ENCODE measurements around the gene HSD17B3. TPM values are rescaled to one million over a fixed set of nuclear protein-coding genes. Genes with fewer than 3 reads are reported as not detected.

Gene HSD17B3
- total RNA-seq, 1 donor from 2014 or later = not detected

GRCh38 chr9:96209407-96210271, 92.3 kb downstream of the HSD17B3 start:
- TF ChIP-seq CTCF (IDR thresholded peaks at IDR 0.05; ENCODE audit: insufficient read depth, low read length, poor library complexity, severe bottlenecking) = no peak
- H3K4me3 ChIP-seq (ENCODE audit: low read depth, low read length) = no peak overlapping the region
- DNase-seq (ENCODE audit: low read depth) = no peak

GRCh38 chr9:96206156-96206751, 95.7 kb downstream of the HSD17B3 start:
- TF ChIP-seq CTCF (IDR thresholded peaks at IDR 0.05; ENCODE audit: insufficient read depth, low read length, poor library complexity, severe bottlenecking) = no peak
- Histone ChIP-seq H3K27me3 (ENCODE audit: control insufficient read depth, insufficient read depth, low read length) (no peaks in the 10 kb centered on the region), H3K4me3 (ENCODE audit: low read depth, low read length) (no peak overlapping the region), H3K36me3 (ENCODE audit: control insufficient read depth, insufficient read depth, low read length) (no peaks in the 10 kb centered on the region)
- no peak for DNase-seq (ENCODE audit: low read depth)

More at GRCh38 chr9:96209407-96210271, 92.3 kb downstream of the HSD17B3 start:
- Histone ChIP-seq H3K27me3 (ENCODE audit: control insufficient read depth, insufficient read depth, low read length) (peaks cover under 1% of the 10 kb centered on the region), H3K36me3 (ENCODE audit: control insufficient read depth, insufficient read depth, low read length) (no peaks in the 10 kb centered on the region)

GRCh38 chr9:96204853-96205252, 97.1 kb downstream of the HSD17B3 start:
- no peak for DNase-seq (ENCODE audit: low read depth)
- TF ChIP-seq CTCF (IDR thresholded peaks at IDR 0.05; ENCODE audit: insufficient read depth, low read length, poor library complexity, severe bottlenecking) = no peak
- Histone ChIP-seq H3K36me3 (ENCODE audit: control insufficient read depth, insufficient read depth, low read length) (no peaks in the 10 kb centered on the region), H3K4me3 (ENCODE audit: low read depth, low read length) (no peak overlapping the region), H3K27me3 (ENCODE audit: control insufficient read depth, insufficient read depth, low read length) (no peaks in the 10 kb centered on the region)

- DNase-seq (ENCODE audit: low read depth) = no peak
- Histone ChIP-seq H3K36me3 (ENCODE audit: control insufficient read depth, insufficient read depth, low read length) (no peaks in the 10 kb centered on the region), H3K4me3 (ENCODE audit: low read depth, low read length) (no peak overlapping the region), H3K27me3 (ENCODE audit: control insufficient read depth, insufficient read depth, low read length) (no peaks in the 10 kb centered on the region)
- no peak for TF ChIP-seq CTCF (IDR thresholded peaks at IDR 0.05; ENCODE audit: insufficient read depth, low read length, poor library complexity, severe bottlenecking)
Observed at GRCh38 chr9:96203867-96204501, 98.0 kb downstream of the HSD17B3 start.

- no peaks in the 10 kb centered on the region for H3K27me3 ChIP-seq (ENCODE audit: control insufficient read depth, insufficient read depth, low read length)
- TF ChIP-seq CTCF (IDR thresholded peaks at IDR 0.05; ENCODE audit: insufficient read depth, low read length, poor library complexity, severe bottlenecking) = no peak
- H3K4me3 ChIP-seq (ENCODE audit: low read depth, low read length) = no peak overlapping the region
- DNase-seq (ENCODE audit: low read depth) = no peak
- H3K36me3 ChIP-seq (ENCODE audit: control insufficient read depth, insufficient read depth, low read length) = no peaks in the 10 kb centered on the region
Observed at GRCh38 chr9:96202971-96203780, 98.8 kb downstream of the HSD17B3 start.
